Activated gamma-delta T cell treated with Interleukin-2 at 50 U/mL for 16 hours (primary cell): Measurements from ENCODE around the gene ASCC1.
"Not testable (repeated sequence)": the region's sequence is repeated elsewhere in the genome, so short reads cannot be mapped to it uniquely, and the experiment has no call there.

ENCODE experiments used
- DNase-seq: peaks from one replicate; pipeline ENCODE4 v3.0.0-alpha.2; 2020

The ASCC1 gene

GRCh38 chr10:72248468-72249151 is 32.5 kb upstream of the ASCC1 start:
- DNase-seq = peak; percentile 69

DNA sequence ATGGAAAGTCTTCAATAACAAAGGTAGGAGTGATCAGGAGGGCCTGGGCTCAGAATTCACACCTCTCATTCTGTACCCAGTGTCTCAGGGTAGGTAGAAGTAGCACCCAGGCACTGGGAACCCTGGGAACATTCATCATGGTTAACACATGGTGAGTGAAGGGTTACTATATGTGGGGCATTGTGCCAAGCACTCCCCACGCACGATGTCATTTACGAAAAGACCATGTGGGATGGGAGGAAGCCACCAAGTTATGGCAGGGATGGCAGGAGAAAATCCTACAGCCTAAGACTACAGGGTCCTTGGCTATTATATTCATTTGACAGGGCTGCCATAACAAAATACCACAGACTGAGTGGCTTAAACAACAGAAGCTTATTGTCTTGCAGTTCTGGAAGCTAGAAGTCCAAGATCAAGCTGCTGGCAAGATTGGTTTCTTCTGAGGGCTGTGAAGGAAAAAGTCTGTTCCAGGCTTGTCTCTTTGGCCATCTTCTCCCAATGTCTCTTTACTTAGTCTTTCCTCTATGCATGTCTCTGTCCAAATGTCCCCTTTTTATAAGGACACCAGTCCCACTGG is 30.0 kb upstream of the ASCC1 start:
- DNase-seq = no peak

DNA sequence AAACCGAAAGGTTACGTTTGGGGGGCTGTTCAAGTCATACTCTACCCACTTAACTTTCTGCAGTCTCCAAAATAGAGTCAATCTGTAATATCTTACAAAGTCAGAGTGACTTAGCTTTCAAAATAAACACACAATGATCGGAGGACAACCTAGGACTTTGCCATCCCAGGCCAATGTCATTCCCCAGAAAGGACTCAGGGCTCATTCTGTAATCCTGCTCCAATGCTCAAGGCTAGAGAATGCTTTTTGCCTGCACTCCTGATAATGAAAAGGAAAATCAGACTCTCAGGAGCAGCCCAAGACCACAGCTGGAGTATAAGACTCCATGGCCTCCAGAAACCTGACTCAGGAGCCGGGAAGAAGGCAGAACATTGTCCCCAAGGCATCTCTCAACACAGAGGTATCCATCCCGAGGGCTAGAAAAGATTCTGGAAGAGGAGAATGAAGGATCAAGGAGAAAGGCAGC is 28.5 kb upstream of the ASCC1 start:
- no peak for DNase-seq

- DNase-seq = no peak
These were observed 27.9 kb upstream of the ASCC1 start for GRCh38 chr10:72243822-72244437.

DNA sequence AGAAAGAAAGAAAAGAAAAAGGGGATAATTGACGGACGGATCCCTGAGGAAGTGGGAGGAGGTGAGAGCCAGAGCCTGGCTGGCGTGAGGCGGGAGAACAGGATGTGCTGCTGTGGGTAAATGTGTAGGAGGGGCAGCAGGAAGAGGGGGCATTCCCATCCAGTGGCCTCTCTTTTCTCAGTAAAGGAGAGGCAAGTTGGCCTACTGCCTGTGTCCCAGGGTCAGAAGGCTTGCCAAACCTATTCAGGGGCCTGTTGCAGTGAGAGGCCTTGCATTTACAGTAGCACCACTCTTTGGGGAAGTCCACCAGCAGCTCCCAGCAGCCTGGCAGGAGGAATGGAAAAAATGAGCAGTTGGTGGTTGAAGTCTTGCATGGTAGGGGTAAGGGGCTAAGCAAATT is 26.6 kb upstream of the ASCC1 start:
- no peak for DNase-seq

- DNase-seq = no peak
These were observed 25.7 kb upstream of the ASCC1 start for GRCh38 chr10:72241691-72242252.

- DNase-seq = no peak
These were observed 24.3 kb upstream of the ASCC1 start for GRCh38 chr10:72240371-72240770.

- no peak for DNase-seq
These were observed 23.3 kb upstream of the ASCC1 start for GRCh38 chr10:72239409-72239808.

DNA sequence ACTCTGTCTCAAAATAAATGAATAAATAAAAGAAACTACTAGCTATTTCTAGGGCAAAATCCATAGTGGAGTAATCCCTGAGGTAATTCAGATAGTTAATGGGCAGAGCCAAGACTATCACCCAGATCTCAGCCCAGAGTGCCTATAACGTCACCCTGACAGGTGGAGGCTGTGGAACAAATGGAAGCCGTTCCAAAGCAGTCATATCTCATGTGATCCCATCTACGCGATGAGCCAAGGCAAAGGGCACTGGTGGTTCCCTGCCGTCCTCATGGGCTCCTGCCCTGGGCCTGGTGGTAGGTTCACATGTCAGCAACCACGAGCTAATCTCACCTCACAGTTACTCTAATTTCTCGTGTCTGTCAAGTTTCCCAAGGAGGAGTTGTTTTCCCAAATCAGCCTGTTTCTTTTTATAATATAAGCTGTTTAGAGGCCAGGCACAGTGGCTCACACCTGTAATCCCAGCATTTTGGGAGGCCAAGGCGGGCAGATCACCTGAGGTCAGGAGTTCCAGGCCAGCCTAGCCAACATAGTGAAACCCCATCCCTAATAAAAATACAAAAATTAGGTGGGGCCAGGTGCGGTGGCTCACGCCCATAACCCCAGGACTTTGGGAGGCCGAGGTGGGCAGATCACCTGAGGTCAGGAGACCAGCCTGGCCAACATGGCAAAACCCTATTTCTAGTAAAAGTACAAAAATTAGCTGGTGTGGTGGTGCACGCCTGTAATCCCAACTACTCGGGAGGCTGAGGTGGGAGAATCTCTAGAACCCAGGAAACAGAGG is 22.5 kb upstream of the ASCC1 start:
- no peak for DNase-seq

- no peak for DNase-seq
These were observed 19.6 kb upstream of the ASCC1 start for GRCh38 chr10:72235544-72236279.

- no peak for DNase-seq
These were observed 18.6 kb upstream of the ASCC1 start for GRCh38 chr10:72234560-72235095.

DNA sequence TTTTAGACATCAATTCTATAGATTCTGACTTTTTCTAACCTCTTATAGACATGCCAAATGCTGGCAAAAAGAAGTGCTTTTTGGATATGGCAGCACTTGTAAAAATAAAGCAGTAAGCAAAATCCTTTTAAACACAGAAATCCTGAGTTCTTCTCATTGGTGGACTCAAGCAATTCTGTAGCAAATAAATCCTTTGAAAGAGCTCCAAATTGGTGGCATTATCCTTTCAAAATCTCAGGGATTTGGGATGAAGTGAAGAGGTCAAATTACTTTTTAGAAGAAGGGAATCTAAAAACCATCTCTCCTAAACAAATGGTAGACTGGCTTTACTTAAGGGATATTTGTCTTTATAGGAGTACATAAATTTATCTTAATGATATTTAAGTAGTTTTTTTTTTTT is 17.5 kb upstream of the ASCC1 start:
- DNase-seq = no peak

DNA sequence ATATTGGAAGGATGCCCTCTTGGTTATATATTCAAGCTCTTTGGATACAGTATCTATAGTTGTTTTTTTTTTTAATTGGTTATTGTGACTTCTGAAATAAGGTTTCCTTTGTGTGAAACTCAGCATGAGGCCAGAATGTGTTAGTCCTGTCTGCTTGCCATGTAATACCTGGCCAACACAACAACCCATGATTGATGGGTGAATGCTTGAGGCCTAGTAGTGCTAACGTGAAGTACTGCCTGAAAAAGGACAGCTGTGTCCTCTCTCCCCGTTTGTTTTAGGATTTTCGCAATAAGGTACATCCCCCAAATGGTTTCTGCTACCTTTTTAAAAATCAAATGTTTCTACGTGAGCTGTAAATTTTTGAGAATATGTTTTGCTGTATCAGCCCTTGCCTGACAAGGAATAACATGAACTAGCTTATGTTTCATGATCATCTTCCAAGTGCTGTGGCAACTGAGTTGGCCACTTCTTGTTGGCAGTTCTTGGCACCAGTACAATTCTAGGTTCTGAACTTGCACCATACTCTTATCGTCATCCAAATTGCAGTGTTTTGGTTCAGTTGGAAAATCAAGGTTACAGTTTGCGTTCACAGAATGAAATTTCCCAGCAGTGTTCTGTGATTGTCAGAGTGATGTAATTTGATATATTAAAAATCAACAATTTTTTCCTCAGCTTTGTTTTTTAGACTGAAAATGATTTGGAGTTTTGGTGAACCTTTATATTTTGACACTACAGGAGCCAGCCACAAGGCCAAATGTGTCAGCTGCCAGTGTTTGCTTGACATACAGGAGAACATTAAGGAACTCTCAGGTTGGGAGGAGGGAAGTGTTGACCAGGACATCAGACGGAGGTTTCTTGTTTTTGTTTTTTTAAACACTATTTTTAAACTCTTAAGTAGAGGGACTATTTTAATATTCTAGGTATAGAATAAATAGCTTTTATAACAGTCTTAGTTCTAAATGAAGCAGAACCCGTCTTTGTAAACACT is 13.5 kb upstream of the ASCC1 start:
- no peak for DNase-seq

DNA sequence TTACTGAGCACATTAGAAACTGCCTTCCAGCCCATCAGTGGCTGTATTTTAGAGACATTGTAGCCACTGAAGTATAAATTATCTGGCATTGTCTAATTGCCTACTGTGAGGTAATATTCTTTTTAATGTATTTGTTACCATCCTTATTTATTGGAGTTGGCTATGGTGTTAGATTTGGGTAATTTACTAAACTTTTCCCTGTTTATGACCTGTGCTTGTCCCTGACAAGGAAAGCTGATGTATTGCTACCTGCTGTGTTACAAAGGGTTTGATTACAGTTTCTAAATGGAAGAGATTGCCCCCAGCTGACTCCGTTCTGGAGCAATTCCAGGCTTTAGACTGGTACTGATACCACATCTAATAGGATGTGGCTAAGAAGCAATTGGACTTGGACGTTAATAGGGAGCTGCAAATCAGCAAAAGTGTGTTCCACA is 12.3 kb upstream of the ASCC1 start:
- DNase-seq = no peak

GRCh38 chr10:72227826-72228225 is 11.8 kb upstream of the ASCC1 start:
- DNase-seq = no peak

DNA sequence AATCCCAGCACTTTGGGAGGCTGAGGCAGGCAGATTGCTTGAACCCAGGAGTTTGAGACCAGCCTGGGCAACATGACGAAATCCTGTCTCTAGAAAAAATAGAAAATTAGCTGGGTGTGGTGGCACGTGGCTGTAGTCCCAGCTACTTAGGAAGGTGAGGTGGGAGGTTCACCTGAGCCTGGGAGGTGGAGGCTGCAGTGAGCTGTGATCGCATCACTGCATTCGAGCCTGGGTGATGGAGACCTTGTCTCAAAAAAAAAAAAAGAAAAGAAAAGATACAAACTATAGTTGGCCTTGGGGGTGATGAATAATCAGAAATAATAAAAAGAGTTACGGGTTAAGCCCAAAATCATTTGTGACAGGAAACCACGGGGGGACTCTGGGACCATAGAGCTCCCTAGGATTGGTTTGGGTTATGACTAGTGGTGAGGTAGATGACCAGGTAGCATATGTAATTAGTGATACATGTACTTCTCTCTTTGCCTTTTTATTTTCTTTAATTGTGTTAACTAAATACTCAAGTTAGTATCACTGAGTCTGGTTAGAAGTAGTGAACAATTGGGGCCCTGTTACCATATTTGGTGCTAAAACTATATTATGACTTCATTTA is 10.4 kb upstream of the ASCC1 start:
- DNase-seq = no peak

- not testable (repeated sequence) for DNase-seq
These were observed 8.1 kb upstream of the ASCC1 start for GRCh38 chr10:72224191-72224590.

GRCh38 chr10:72223743-72224101 is 7.6 kb upstream of the ASCC1 start:
- no peak for DNase-seq

GRCh38 chr10:72221278-72221677 is 5.2 kb upstream of the ASCC1 start:
- DNase-seq = no peak

GRCh38 chr10:72220637-72221036 is 4.6 kb upstream of the ASCC1 start:
- no peak for DNase-seq
